Stimulated activated CD8-positive, alpha-beta memory T cell treated with anti-CD3 and anti-CD28 coated beads, Interleukin-12 subunit alpha, Interleukin-12 subunit beta, amount 100 ng/mL, for 24 hours (primary cell): Measurements from ENCODE around the gene MSANTD1.

Experiments
- DNase-seq: peaks from one replicate; pipeline ENCODE4 v3.0.0-alpha.2; 2020; ENCODE audit errors: extremely low read depth

MSANTD1 gene

DNA sequence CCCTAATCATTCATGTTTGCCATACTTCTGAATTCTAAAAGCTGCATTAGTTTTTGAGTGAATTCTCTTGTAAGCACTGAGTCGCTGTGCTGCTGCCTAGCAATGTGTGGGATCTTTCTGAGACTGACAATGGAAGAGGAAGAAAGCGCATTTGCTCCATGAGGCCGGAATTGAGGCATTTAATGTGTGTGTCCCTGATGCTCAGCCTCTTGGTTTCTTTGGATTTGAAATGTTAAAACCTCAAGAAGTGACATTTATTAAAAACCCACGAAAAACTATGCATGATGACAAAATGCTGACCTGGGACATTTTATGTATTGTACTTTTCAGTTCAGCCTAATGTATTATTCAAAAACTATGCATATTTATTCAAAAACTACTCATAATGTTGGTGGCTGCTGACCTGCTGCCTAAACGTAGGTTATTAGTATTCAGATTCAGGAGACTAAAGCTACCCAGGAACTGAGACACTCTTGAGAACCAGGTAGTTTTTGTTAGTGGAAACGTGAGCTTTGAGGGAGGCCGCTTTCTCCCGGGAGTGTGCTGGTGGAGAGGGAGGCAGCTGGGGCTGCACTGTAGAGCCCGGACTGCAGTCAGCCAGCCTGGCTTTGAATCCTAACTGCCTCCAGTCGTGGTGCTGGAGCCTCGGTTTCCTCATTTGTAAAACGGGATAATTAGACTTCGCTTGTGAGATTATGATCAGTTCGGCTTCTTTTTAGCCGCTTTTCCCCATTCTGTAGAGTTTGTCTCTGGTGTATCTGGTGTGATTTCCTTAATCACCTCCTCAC is 55.2 kb downstream of the MSANTD1 start:
- DNase-seq = no peak

DNA sequence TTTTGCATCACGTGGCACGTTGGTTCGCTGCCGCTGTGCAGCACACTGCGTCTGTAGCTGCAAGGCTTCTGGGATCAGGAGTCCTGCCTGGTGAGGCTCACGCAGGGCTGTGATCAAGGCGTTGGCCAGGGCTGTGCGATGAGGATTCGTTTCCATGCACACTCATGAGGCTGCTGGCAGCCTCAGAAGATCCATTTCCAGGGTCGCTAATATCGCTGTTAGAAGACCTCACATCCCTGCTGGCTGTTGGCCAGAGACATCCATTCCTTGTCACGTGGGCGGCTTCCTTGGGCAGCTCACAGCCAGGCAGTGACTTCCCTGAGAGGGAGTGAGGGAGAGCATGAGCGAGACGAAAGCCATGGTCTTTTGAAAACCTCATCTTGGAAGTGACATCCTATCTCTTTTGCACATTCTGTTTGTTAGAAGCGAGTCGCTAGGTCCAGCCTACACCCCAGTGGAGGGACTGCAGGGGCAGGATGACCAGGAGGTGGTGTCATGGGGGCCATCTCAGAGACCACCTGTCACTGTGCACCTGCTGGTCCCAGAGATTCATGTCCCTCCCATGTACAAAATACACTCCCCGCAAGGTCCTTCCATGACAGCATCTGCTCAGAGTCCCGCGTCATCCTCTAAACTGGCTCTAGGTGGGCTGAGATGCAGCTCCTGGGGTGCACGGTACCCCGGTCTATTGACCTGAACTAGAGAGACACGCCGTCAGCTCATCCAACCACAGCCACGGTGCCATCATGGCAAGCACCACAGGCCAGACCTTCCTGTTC is 56.1 kb downstream of the MSANTD1 start:
- no peak for DNase-seq

DNA sequence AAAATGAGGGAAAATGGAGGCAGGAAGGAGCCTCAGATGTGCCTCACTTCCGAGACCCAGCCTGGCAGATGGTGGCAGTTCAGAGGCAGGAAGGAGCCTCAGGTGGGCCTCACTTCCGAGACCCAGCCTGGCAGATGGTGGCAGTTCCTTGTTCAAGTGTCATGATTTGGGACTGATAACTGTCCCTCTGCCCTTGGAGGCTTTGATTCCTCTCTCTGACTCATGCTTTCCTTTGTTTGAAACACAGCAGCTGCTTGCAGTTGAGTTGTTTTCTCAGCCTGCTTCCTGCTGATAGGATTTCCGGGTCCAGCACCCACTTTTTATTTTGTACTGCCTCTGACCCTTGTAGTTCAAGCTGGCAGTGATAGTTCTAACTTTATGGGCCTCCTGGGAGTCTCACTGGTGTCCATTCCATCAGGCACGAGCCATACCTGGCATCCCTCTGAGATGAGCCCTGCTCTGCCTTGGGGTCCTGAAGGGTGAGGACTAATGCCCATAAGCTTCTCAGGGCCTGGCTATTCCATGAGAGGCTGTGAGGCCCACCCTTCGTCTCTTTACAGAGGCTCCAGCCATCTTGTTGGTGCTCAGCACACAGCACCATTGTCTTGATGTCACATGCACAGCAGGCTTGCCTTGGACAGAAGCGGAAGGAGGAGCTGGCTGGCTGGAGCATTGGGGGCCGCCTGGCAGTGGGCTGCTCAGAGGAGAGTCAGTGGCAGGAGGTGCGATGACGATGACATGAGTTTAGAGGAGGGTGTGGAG is 56.8 kb downstream of the MSANTD1 start:
- DNase-seq = no peak
